ENCODE measurements around the gene MAN2B2. TPM values are rescaled to one million over a fixed set of nuclear protein-coding genes. Genes with fewer than 3 reads are reported as not detected.

MAN2B2 gene
- total RNA-seq, 1 experiment from 2014 or later: 34.4 TPM

GRCh38 chr4:6561706-6562371, 13.2 kb upstream of the MAN2B2 start:
- TF ChIP-seq CTCF (IDR thresholded peaks at IDR 0.05) (no peak), REST (IDR thresholded peaks at IDR 0.05; ENCODE audit: insufficient read depth in 1 of 2, low read depth in 2 of 2, low read length in 1 of 2) (no peak), TCF7L2 (IDR thresholded peaks at IDR 0.05; ENCODE audit: low read depth, low read length) (no peak), SIN3A (IDR thresholded peaks at IDR 0.05; ENCODE audit: borderline replicate concordance, insufficient read depth, low read depth, low read length) (no peak), POLR2AphosphoS5 (IDR thresholded peaks at IDR 0.05; ENCODE audit: low read depth, low read length) (no peak)
- Histone ChIP-seq H3K4me3 (ENCODE audit: low read depth in 2 of 2, low read length in 2 of 2) (no peak overlapping the region), H3K4me1 (ENCODE audit: control insufficient read depth, insufficient read depth, low read length) (no peaks in the 10 kb centered on the region), H3K36me3 (ENCODE audit: control insufficient read depth, insufficient read depth, low read length) (no peaks in the 10 kb centered on the region), H3K9me3 (ENCODE audit: control insufficient read depth, insufficient read depth, low read depth, low read length) (no peaks in the 10 kb centered on the region), H3K27me3 (ENCODE audit: control insufficient read depth, insufficient read depth, low read length) (peaks cover 3% of the 10 kb centered on the region; the same call in 1 of the 2 replicates), H3K27ac (ENCODE audit: low read length) (no peak overlapping the region)
- ATAC-seq: no peak
- POLR2A ChIA-PET: no interaction called here
- BruUV-seq (replicated peaks): no TSS peak
- intact Hi-C loops (cut with micrococcal nuclease; ENCODE audit: unreplicated experiment) (no loop called here), in situ Hi-C loops (cut with HindIII; ENCODE audit: low pct_unique_long_range_greater_than_20kb, low sequenced_read_pairs) (no loop called here)
- DNase-seq (ENCODE audit: low read depth, low spot score): no peak
- CTCF ChIA-PET: interaction anchor here (0.6 to 0.8 kb wide), 2 partner anchors 15 to 336 kb away, joined by 3 to 9 read pairs; no protein-coding TSS in a partner anchor

- ATAC-seq: peak; percentile 65
- Histone ChIP-seq H3K4me1 (ENCODE audit: control insufficient read depth, insufficient read depth, low read length) (no peaks in the 10 kb centered on the region; the same call in 1 of the 2 replicates), H3K36me3 (ENCODE audit: control insufficient read depth, insufficient read depth, low read length) (no peaks in the 10 kb centered on the region), H3K27ac (ENCODE audit: low read length) (no peak overlapping the region), H3K27me3 (ENCODE audit: control insufficient read depth, insufficient read depth, low read length) (no peaks in the 10 kb centered on the region), H3K4me3 (ENCODE audit: low read depth in 2 of 2, low read length in 2 of 2) (peak overlapping the region; percentile 40 to 43), H3K9me3 (ENCODE audit: control insufficient read depth, insufficient read depth, low read depth, low read length) (no peaks in the 10 kb centered on the region)
- intact Hi-C loops (cut with micrococcal nuclease; ENCODE audit: unreplicated experiment): no loop called here
- no TSS peak for BruUV-seq (replicated peaks)
- no peak for DNase-seq (ENCODE audit: low read depth, low spot score)
- TF ChIP-seq CTCF (IDR thresholded peaks at IDR 0.05) (no peak), SIN3A (IDR thresholded peaks at IDR 0.05; ENCODE audit: borderline replicate concordance, insufficient read depth, low read depth, low read length) (no peak), TCF7L2 (IDR thresholded peaks at IDR 0.05; ENCODE audit: low read depth, low read length) (no peak), REST (IDR thresholded peaks at IDR 0.05; ENCODE audit: insufficient read depth in 1 of 2, low read depth in 2 of 2, low read length in 1 of 2) (no peak), POLR2AphosphoS5 (IDR thresholded peaks at IDR 0.05; ENCODE audit: low read depth, low read length) (no peak)
- in situ Hi-C loops (cut with HindIII; ENCODE audit: low pct_unique_long_range_greater_than_20kb, low sequenced_read_pairs): no loop called here
- ChIA-PET POLR2A (interaction anchor here (0.6 kb wide), 1 partner anchor 423 kb away, joined by 5 read pairs; no protein-coding TSS in a partner anchor), CTCF (no interaction called here)
Observed at GRCh38 chr4:6562931-6563901, 11.8 kb upstream of the MAN2B2 start.

Data from Panc1 (cell line).